GM23338 (cell line): ENCODE data around the gene PNPLA2. TPM values are rescaled to one million over a fixed set of nuclear protein-coding genes. Genes with fewer than 3 reads are reported as not detected.

Experiments used
- ATAC-seq: fragments of 200-7000 bp; cut with Tn5 transposase; 3 replicates; pipeline ENCODE4 v1.9.1; 2020
- DNase-seq: peaks from one replicate; pipeline ENCODE4 v3.0.0-alpha.2; 2015; ENCODE audit warnings: low spot score
- H2AFZ ChIP-seq: fragments of 200-600 bp; sonication (generic); 2 replicates; pipeline ENCODE4 v1.8.0; 2016; ENCODE audit warnings: antibody characterized with exemption, mild to moderate bottlenecking, moderate library complexity
- H3F3A ChIP-seq: fragments of 200-600 bp; sonication (generic); replicated peaks from 2 replicates; pipeline ENCODE4 v1.8.0; 2017; ENCODE audit warnings: antibody characterized with exemption, mixed run types, low read depth
- H3K27ac ChIP-seq: fragments of 200-600 bp; sonication (generic); 2 replicates; pipeline ENCODE4 v1.6.1; 2016; ENCODE audit warnings: low read depth
- H3K27me3 ChIP-seq: fragments of 200-600 bp; sonication (generic); 2 replicates; pipeline ENCODE4 v1.8.0; 2016; ENCODE audit warnings: mild to moderate bottlenecking, mixed run types, moderate library complexity; ENCODE audit not compliant: insufficient read depth
- H3K36me3 ChIP-seq: fragments of 200-600 bp; sonication (generic); 2 replicates; pipeline ENCODE4 v1.8.0; 2016; ENCODE audit warnings: mild to moderate bottlenecking; ENCODE audit not compliant: insufficient read depth
- H3K4me1 ChIP-seq: fragments of 200-600 bp; sonication (generic); 2 replicates; pipeline ENCODE4 v1.8.0; 2016; ENCODE audit warnings: mild to moderate bottlenecking, moderate library complexity; ENCODE audit not compliant: insufficient read depth
- H3K4me2 ChIP-seq: fragments of 200-600 bp; sonication (generic); 2 replicates; pipeline ENCODE4 v1.7.1; 2017; ENCODE audit warnings: mixed run types
- H3K4me3 ChIP-seq: fragments of 200-600 bp; sonication (generic); 2 replicates; pipeline ENCODE4 v1.6.1; 2016; ENCODE audit warnings: mixed run types
- H3K79me2 ChIP-seq: fragments of 200-600 bp; sonication (generic); replicated peaks from 2 replicates; pipeline ENCODE4 v1.8.0; 2017; ENCODE audit warnings: mild to moderate bottlenecking; ENCODE audit not compliant: insufficient read depth
- H3K9me2 ChIP-seq: fragments of 200-600 bp; sonication (generic); 2 replicates; pipeline ENCODE4 v1.8.0; 2017; ENCODE audit not compliant: insufficient read depth
- H4K20me1 ChIP-seq: fragments of 200-600 bp; sonication (generic); replicated peaks from 2 replicates; pipeline ENCODE4 v1.8.0; 2017; ENCODE audit warnings: mild to moderate bottlenecking; ENCODE audit not compliant: insufficient read depth
- H3K27ac Mint-ChIP-seq: 2 replicates; pipeline ENCODE4 v1.8.0; 2020; ENCODE audit warnings: inconsistent platforms, mild to moderate bottlenecking, moderate library complexity, mixed read lengths
- H3K27me3 Mint-ChIP-seq: 3 replicates; pipeline ENCODE4 v1.8.0; 2022; ENCODE audit warnings: low read depth, mild to moderate bottlenecking, moderate library complexity, mixed read lengths, inconsistent platforms; ENCODE audit not compliant: insufficient read depth, poor library complexity
- H3K36me3 Mint-ChIP-seq: 3 replicates; pipeline ENCODE4 v1.8.0; 2021; ENCODE audit warnings: low read depth, mild to moderate bottlenecking, inconsistent platforms, moderate library complexity, mixed read lengths
- H3K4me1 Mint-ChIP-seq: 3 replicates; pipeline ENCODE4 v1.8.0; 2020; ENCODE audit warnings: mild to moderate bottlenecking, inconsistent platforms, mixed read lengths
- H3K4me3 Mint-ChIP-seq: 3 replicates; pipeline ENCODE4 v1.8.0; 2021; ENCODE audit warnings: moderate library complexity, mild to moderate bottlenecking, inconsistent platforms, mixed read lengths
- H3K9me3 Mint-ChIP-seq: 3 replicates; pipeline ENCODE4 v1.8.0; 2020; ENCODE audit warnings: moderate library complexity, mild to moderate bottlenecking, inconsistent platforms, mixed read lengths
- CREB1 ChIP-seq: fragments of 250-450 bp; sonication (Bioruptor Pico); IDR thresholded peaks from 2 replicates; pipeline ENCODE4 v1.5.0; 2020; ENCODE audit warnings: low read depth, mild to moderate bottlenecking, moderate library complexity
- CTCF ChIP-seq, 2 experiments: fragments of 200-600 bp in 1 of 2; sonication (generic) in 1 of 2; conservative IDR thresholded peaks; 2 replicates each; pipeline versions ENCODE4 v1.5.1 to v1.6.1; 2016 to 2017; ENCODE audit warnings: antibody characterized with exemption in 2 of 2, low read depth in 2 of 2, mild to moderate bottlenecking in 2 of 2, moderate library complexity in 1 of 2
- EZH2 ChIP-seq: fragments of 200-600 bp; sonication (generic); IDR thresholded peaks from one replicate; pipeline ENCODE4 v1.8.0; 2017; ENCODE audit warnings: antibody characterized with exemption, mild to moderate bottlenecking, low read depth; ENCODE audit not compliant: unreplicated experiment
- EZH2phosphoT487 ChIP-seq: fragments of 200-600 bp; sonication (generic); IDR thresholded peaks from one replicate; pipeline ENCODE4 v1.8.1; 2018; ENCODE audit warnings: antibody characterized with exemption; ENCODE audit not compliant: unreplicated experiment
- JUNB ChIP-seq: IDR thresholded peaks from one replicate; pipeline ENCODE4 v1.6.1; 2016; ENCODE audit warnings: antibody characterized with exemption; ENCODE audit not compliant: unreplicated experiment
- NANOG ChIP-seq: IDR thresholded peaks from 2 replicates; pipeline ENCODE4 v1.6.1; 2016; ENCODE audit warnings: antibody characterized with exemption, borderline replicate concordance
- POLR2AphosphoS5 ChIP-seq: IDR thresholded peaks from 2 replicates; pipeline ENCODE4 v1.6.1; 2016; ENCODE audit warnings: antibody characterized with exemption, low read depth
- REST ChIP-seq: IDR thresholded peaks from one replicate; pipeline ENCODE4 v1.6.1; 2018; ENCODE audit warnings: antibody characterized with exemption; ENCODE audit not compliant: unreplicated experiment
- STAT1 ChIP-seq: IDR thresholded peaks from one replicate; pipeline ENCODE4 v1.6.1; 2016; ENCODE audit warnings: antibody characterized with exemption; ENCODE audit not compliant: unreplicated experiment
- ZNF114 ChIP-seq: fragments of 250-450 bp; sonication (Bioruptor Pico); IDR thresholded peaks from 2 replicates; pipeline ENCODE4 v1.5.0; 2020; ENCODE audit warnings: mild to moderate bottlenecking, moderate library complexity
- ZNF331 ChIP-seq: fragments of 250-450 bp; sonication (Bioruptor Pico); IDR thresholded peaks from 2 replicates; pipeline ENCODE4 v1.5.0; 2020; ENCODE audit warnings: low read depth, mild to moderate bottlenecking, moderate library complexity
- polyA plus RNA-seq: library from polyadenylated mRNA; unstranded; fragments of >200 nt; fragmentation: Nextera tagmentation; extraction: Ambion mirVana; gene quantifications from 2 replicates; pipeline ENCODE4 v1.2.1, GENCODE V29; 2016
- total RNA-seq: library from RNA; depleted of rRNA; stranded (reverse); fragments of >200 nt; shearing (Covaris generic); gene quantifications from 2 replicates; pipeline ENCODE4 v1.2.3, GENCODE V29; 2014
- TF ChIP-seq, protein P1 (sequence below): fragments of 250-450 bp; sonication (Bioruptor Pico); IDR thresholded peaks from 2 replicates; pipeline ENCODE4 v1.5.0; 2020; ENCODE audit warnings: mild to moderate bottlenecking, moderate library complexity

PNPLA2 gene
- total and polyA plus RNA-seq, 2 experiments from 2014 or later: 31.1 to 45.6 TPM

DNA sequence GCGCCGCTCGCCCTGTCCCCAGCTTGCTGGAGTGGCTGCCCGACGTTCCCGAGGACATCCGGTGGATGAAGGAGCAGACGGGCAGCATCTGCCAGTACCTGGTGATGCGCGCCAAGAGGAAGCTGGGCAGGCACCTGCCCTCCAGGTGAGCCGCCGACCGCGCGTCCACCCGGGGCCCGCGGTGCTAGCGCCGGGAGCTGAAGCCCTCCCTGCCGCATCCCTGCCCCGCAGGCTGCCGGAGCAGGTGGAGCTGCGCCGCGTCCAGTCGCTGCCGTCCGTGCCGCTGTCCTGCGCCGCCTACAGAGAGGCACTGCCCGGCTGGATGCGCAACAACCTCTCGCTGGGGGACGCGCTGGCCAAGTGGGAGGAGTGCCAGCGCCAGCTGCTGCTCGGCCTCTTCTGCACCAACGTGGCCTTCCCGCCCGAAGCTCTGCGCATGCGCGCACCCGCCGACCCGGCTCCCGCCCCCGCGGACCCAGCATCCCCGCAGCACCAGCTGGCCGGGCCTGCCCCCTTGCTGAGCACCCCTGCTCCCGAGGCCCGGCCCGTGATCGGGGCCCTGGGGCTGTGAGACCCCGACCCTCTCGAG is 5.7 kb downstream of the PNPLA2 start:
- H3K36me3 Mint-ChIP-seq: peaks cover 7% of the 10 kb centered on the region; the same call in 1 of the 3 replicates
- Histone ChIP-seq H3K36me3 (no peaks in the 10 kb centered on the region), H3K4me3 (no peak overlapping the region), H3K4me1 (peaks cover 17% of the 10 kb centered on the region), H3K27ac (no peak overlapping the region), H3K9me2 (no peaks in the 10 kb centered on the region), H4K20me1 (peaks cover 17% of the 10 kb centered on the region), H3K27me3 (peaks cover 6% of the 10 kb centered on the region; the same call in 1 of the 2 replicates), H3K4me2 (no peak overlapping the region), H2AFZ (no peak overlapping the region), H3K79me2 (0 out of 2 replicates have a peak, but pooled peaks cover 5% of the 10 kb centered on the region), H3F3A (peaks cover 15% of the 10 kb centered on the region)
- TF ChIP-seq CTCF (conservative IDR thresholded peaks at IDR 0.05; ENCODE audit: low read depth in 2 of 2) (no peak), ZNF331 (CRISPR knock-in tag) (no peak), CREB1 (no peak), STAT1 (no peak), EZH2phosphoT487 (no peak), REST (no peak), JUNB (no peak), ZNF114 (CRISPR knock-in tag) (no peak), EZH2 (no peak), NANOG (no peak), POLR2AphosphoS5 (no peak)
- TF ChIP-seq, protein P1, sequence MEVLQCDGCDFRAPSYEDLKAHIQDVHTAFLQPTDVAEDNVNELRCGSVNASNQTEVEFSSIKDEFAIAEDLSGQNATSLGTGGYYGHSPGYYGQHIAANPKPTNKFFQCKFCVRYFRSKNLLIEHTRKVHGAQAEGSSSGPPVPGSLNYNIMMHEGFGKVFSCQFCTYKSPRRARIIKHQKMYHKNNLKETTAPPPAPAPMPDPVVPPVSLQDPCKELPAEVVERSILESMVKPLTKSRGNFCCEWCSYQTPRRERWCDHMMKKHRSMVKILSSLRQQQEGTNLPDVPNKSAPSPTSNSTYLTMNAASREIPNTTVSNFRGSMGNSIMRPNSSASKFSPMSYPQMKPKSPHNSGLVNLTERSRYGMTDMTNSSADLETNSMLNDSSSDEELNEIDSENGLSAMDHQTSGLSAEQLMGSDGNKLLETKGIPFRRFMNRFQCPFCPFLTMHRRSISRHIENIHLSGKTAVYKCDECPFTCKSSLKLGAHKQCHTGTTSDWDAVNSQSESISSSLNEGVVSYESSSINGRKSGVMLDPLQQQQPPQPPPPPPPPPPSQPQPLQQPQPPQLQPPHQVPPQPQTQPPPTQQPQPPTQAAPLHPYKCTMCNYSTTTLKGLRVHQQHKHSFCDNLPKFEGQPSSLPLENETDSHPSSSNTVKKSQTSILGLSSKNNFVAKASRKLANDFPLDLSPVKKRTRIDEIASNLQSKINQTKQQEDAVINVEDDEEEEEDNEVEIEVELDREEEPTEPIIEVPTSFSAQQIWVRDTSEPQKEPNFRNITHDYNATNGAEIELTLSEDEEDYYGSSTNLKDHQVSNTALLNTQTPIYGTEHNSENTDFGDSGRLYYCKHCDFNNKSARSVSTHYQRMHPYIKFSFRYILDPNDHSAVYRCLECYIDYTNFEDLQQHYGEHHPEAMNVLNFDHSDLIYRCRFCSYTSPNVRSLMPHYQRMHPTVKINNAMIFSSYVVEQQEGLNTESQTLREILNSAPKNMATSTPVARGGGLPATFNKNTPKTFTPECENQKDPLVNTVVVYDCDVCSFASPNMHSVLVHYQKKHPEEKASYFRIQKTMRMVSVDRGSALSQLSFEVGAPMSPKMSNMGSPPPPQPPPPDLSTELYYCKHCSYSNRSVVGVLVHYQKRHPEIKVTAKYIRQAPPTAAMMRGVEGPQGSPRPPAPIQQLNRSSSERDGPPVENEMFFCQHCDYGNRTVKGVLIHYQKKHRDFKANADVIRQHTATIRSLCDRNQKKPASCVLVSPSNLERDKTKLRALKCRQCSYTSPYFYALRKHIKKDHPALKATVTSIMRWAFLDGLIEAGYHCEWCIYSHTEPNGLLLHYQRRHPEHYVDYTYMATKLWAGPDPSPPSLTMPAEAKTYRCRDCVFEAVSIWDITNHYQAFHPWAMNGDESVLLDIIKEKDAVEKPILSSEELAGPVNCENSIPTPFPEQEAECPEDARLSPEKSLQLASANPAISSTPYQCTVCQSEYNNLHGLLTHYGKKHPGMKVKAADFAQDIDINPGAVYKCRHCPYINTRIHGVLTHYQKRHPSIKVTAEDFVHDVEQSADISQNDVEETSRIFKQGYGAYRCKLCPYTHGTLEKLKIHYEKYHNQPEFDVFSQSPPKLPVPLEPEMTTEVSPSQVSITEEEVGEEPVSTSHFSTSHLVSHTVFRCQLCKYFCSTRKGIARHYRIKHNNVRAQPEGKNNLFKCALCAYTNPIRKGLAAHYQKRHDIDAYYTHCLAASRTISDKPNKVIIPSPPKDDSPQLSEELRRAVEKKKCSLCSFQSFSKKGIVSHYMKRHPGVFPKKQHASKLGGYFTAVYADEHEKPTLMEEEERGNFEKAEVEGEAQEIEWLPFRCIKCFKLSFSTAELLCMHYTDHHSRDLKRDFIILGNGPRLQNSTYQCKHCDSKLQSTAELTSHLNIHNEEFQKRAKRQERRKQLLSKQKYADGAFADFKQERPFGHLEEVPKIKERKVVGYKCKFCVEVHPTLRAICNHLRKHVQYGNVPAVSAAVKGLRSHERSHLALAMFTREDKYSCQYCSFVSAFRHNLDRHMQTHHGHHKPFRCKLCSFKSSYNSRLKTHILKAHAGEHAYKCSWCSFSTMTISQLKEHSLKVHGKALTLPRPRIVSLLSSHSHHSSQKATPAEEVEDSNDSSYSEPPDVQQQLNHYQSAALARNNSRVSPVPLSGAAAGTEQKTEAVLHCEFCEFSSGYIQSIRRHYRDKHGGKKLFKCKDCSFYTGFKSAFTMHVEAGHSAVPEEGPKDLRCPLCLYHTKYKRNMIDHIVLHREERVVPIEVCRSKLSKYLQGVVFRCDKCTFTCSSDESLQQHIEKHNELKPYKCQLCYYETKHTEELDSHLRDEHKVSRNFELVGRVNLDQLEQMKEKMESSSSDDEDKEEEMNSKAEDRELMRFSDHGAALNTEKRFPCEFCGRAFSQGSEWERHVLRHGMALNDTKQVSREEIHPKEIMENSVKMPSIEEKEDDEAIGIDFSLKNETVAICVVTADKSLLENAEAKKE (CRISPR knock-in tag): no peak
- H3K4me1 Mint-ChIP-seq: peaks cover 26% of the 10 kb centered on the region
- H3K9me3 Mint-ChIP-seq: no peaks in the 10 kb centered on the region; the same call in 2 of the 3 replicates
- H3K27me3 Mint-ChIP-seq: peaks cover 41% of the 10 kb centered on the region
- no peak overlapping the region for H3K27ac Mint-ChIP-seq
- ATAC-seq (peak; percentile 1; the same call in 2 of the 3 replicates), DNase-seq (no peak)
- peak overlapping the region; percentile 65; the same call in 2 of the 3 replicates for H3K4me3 Mint-ChIP-seq
